WTC11 (cell line): Measurements from ENCODE around the gene DAAM2. TPM values are rescaled to one million over a fixed set of nuclear protein-coding genes. Genes with fewer than 3 reads are reported as not detected.

Experiments
- ATAC-seq: fragments of 200-7000 bp; cut with Tn5 transposase; 2 replicates; pipeline ENCODE4 v1.10.0; 2021; ENCODE audit warnings: mild to moderate bottlenecking, moderate library complexity
- CTCF ChIA-PET: fragments of 300-600 bp; sonication (Branson Sonifier 250); formaldehyde crosslinking; loops from one replicate; lab custom pipeline; 2021; ENCODE audit warnings: antibody characterized with exemption; lab: Charles Lee
- POLR2A ChIA-PET: fragments of 350-600 bp; sonication (Branson Sonifier 250); formaldehyde crosslinking; loops from one replicate; lab custom pipeline; 2021; ENCODE audit warnings: antibody characterized with exemption; lab: Charles Lee
- DNase-seq: peaks from one replicate; pipeline ENCODE4 v3.0.0; 2021; ENCODE audit warnings: low spot score
- H3K27ac Mint-ChIP-seq: 2 replicates; pipeline ENCODE4 v1.8.0; 2021; ENCODE audit warnings: mixed read lengths
- H3K27me3 Mint-ChIP-seq: 2 replicates; pipeline ENCODE4 v1.8.0; 2021; ENCODE audit warnings: low read depth, mild to moderate bottlenecking, moderate library complexity, mixed read lengths
- H3K36me3 Mint-ChIP-seq: 2 replicates; pipeline ENCODE4 v1.8.0; 2021; ENCODE audit warnings: mixed read lengths
- H3K4me1 Mint-ChIP-seq: 2 replicates; pipeline ENCODE4 v1.8.0; 2022; ENCODE audit warnings: mixed read lengths
- H3K4me3 Mint-ChIP-seq: 2 replicates; pipeline ENCODE4 v1.8.0; 2021; ENCODE audit warnings: mild to moderate bottlenecking, moderate library complexity, mixed read lengths
- H3K9me3 Mint-ChIP-seq: 2 replicates; pipeline ENCODE4 v1.8.0; 2021; ENCODE audit warnings: mixed read lengths
- EMX1 ChIP-seq: fragments of 250-450 bp; sonication (Bioruptor Pico); IDR thresholded peaks from 2 replicates; pipeline ENCODE4 v1.8.0; 2021; ENCODE audit warnings: mild to moderate bottlenecking
- ERG ChIP-seq: fragments of 250-450 bp; sonication (Bioruptor Pico); IDR thresholded peaks from 2 replicates; pipeline ENCODE4 v1.8.0; 2021; ENCODE audit warnings: mild to moderate bottlenecking
- GABPB1 ChIP-seq: sonication (generic); formaldehyde crosslinking; IDR thresholded peaks from 2 replicates; pipeline ENCODE4 v1.8.1; 2023; ENCODE audit warnings: mild to moderate bottlenecking, missing genetic modification reagents
- IRF1 ChIP-seq: sonication (generic); formaldehyde crosslinking; IDR thresholded peaks from 2 replicates; pipeline ENCODE4 v1.8.0; 2023; ENCODE audit warnings: missing genetic modification reagents
- NFATC4 ChIP-seq: fragments of 250-450 bp; sonication (Bioruptor Pico); IDR thresholded peaks from 2 replicates; pipeline ENCODE4 v1.9.0; 2021; ENCODE audit warnings: mild to moderate bottlenecking
- NR2C2 ChIP-seq: sonication (generic); formaldehyde crosslinking; IDR thresholded peaks from 2 replicates; pipeline ENCODE4 v1.8.0; 2022; ENCODE audit warnings: mild to moderate bottlenecking, missing genetic modification reagents
- OVOL2 ChIP-seq: fragments of 250-450 bp; sonication (Bioruptor Pico); IDR thresholded peaks from 2 replicates; pipeline ENCODE4 v1.9.0; 2021; ENCODE audit warnings: mild to moderate bottlenecking, borderline replicate concordance
- PRDM15 ChIP-seq: sonication (generic); formaldehyde crosslinking; IDR thresholded peaks from 2 replicates; pipeline ENCODE4 v1.8.0; 2022; ENCODE audit warnings: missing genetic modification reagents
- SMAD4 ChIP-seq: sonication (generic); formaldehyde crosslinking; IDR thresholded peaks from 2 replicates; pipeline ENCODE4 v1.8.0; 2022; ENCODE audit warnings: mild to moderate bottlenecking, missing genetic modification reagents
- SP1 ChIP-seq: sonication (generic); formaldehyde crosslinking; conservative IDR thresholded peaks from 2 replicates; pipeline ENCODE4 v1.8.1; 2022; ENCODE audit warnings: missing genetic modification reagents
- TEAD4 ChIP-seq: sonication (generic); formaldehyde crosslinking; IDR thresholded peaks from 2 replicates; pipeline ENCODE4 v1.8.0; 2022; ENCODE audit warnings: mild to moderate bottlenecking, missing genetic modification reagents
- ZBTB43 ChIP-seq: sonication (generic); formaldehyde crosslinking; IDR thresholded peaks from 2 replicates; pipeline ENCODE4 v1.8.1; 2023; ENCODE audit warnings: mild to moderate bottlenecking, missing genetic modification reagents
- ZMAT4 ChIP-seq: fragments of 250-450 bp; sonication (Bioruptor Pico); IDR thresholded peaks from 2 replicates; pipeline ENCODE4 v1.9.0; 2021; ENCODE audit warnings: mild to moderate bottlenecking
- ZNF121 ChIP-seq: sonication (generic); formaldehyde crosslinking; IDR thresholded peaks from 2 replicates; pipeline ENCODE4 v1.8.0; 2023; ENCODE audit warnings: missing genetic modification reagents
- ZNF219 ChIP-seq: sonication (generic); formaldehyde crosslinking; IDR thresholded peaks from 2 replicates; pipeline ENCODE4 v1.8.0; 2023; ENCODE audit warnings: missing genetic modification reagents, mild to moderate bottlenecking, borderline replicate concordance
- ZNF423 ChIP-seq: fragments of 250-450 bp; sonication (Bioruptor Pico); IDR thresholded peaks from 2 replicates; pipeline ENCODE4 v2.1.2; 2022; ENCODE audit warnings: mild to moderate bottlenecking, moderate library complexity
- ZNF671 ChIP-seq: fragments of 250-450 bp; sonication (Bioruptor Pico); IDR thresholded peaks from 2 replicates; pipeline ENCODE4 v1.8.0; 2021; ENCODE audit warnings: mild to moderate bottlenecking
- total RNA-seq: library from RNA; stranded (reverse); gene quantifications from 3 replicates; pipeline ENCODE4 v1.2.3, GENCODE V29; 2021
- TF ChIP-seq, protein P1 (sequence below): fragments of 250-450 bp; sonication (Bioruptor Pico); IDR thresholded peaks from 2 replicates; pipeline ENCODE4 v1.9.0; 2021; ENCODE audit warnings: mild to moderate bottlenecking, borderline replicate concordance
- TF ChIP-seq, protein P2 (sequence below): sonication (generic); formaldehyde crosslinking; IDR thresholded peaks from 2 replicates; pipeline ENCODE4 v1.8.1; 2023; ENCODE audit warnings: mild to moderate bottlenecking, missing genetic modification reagents, moderate library complexity

DAAM2 gene
- total RNA-seq, 1 experiment from 2014 or later = 2.0 TPM

DNA sequence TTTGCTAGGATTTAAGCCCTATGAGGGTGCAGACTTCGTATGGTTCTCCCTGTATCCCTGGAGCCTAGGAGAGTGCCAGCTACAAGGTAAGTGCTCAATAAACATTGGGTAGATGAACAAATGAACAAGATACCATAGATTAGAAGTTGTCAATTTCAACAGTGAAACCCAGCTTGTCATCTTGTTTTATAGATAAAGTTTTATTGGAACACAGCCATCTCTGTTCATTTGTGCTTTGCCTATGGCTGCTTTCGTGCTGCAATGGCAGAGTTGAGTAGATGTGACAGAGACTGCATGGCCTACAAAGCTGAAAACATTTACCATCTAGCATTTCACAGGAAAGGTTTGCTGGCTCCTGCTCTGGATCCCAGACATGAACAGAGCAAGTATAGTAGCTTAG, 5.6 kb downstream of the DAAM2 start:
- Mint-ChIP-seq H3K4me1 (peaks cover 17% of the 10 kb centered on the region), H3K4me3 (no peak overlapping the region), H3K9me3 (no peaks in the 10 kb centered on the region), H3K27ac (no peak overlapping the region), H3K27me3 (peaks cover 19% of the 10 kb centered on the region), H3K36me3 (no peaks in the 10 kb centered on the region)
- CTCF ChIA-PET = no interaction called here
- no peak for ATAC-seq
- TF ChIP-seq, protein P1, sequence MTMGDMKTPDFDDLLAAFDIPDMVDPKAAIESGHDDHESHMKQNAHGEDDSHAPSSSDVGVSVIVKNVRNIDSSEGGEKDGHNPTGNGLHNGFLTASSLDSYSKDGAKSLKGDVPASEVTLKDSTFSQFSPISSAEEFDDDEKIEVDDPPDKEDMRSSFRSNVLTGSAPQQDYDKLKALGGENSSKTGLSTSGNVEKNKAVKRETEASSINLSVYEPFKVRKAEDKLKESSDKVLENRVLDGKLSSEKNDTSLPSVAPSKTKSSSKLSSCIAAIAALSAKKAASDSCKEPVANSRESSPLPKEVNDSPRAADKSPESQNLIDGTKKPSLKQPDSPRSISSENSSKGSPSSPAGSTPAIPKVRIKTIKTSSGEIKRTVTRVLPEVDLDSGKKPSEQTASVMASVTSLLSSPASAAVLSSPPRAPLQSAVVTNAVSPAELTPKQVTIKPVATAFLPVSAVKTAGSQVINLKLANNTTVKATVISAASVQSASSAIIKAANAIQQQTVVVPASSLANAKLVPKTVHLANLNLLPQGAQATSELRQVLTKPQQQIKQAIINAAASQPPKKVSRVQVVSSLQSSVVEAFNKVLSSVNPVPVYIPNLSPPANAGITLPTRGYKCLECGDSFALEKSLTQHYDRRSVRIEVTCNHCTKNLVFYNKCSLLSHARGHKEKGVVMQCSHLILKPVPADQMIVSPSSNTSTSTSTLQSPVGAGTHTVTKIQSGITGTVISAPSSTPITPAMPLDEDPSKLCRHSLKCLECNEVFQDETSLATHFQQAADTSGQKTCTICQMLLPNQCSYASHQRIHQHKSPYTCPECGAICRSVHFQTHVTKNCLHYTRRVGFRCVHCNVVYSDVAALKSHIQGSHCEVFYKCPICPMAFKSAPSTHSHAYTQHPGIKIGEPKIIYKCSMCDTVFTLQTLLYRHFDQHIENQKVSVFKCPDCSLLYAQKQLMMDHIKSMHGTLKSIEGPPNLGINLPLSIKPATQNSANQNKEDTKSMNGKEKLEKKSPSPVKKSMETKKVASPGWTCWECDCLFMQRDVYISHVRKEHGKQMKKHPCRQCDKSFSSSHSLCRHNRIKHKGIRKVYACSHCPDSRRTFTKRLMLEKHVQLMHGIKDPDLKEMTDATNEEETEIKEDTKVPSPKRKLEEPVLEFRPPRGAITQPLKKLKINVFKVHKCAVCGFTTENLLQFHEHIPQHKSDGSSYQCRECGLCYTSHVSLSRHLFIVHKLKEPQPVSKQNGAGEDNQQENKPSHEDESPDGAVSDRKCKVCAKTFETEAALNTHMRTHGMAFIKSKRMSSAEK (CRISPR knock-in tag) = no peak
- TF ChIP-seq NFATC4 = no peak
- TF ChIP-seq NR2C2 (CRISPR knock-in tag) = no peak
- no peak for TF ChIP-seq OVOL2 (CRISPR knock-in tag)
- no peak for TF ChIP-seq ZNF121 (CRISPR knock-in tag)
- TF ChIP-seq IRF1 (CRISPR knock-in tag) = no peak
- TF ChIP-seq GABPB1 = no peak
- no peak for TF ChIP-seq ZNF219 (CRISPR knock-in tag)
- no peak for TF ChIP-seq TEAD4 (CRISPR knock-in tag)
- TF ChIP-seq SMAD4 (CRISPR knock-in tag) = no peak
- TF ChIP-seq, protein P2, sequence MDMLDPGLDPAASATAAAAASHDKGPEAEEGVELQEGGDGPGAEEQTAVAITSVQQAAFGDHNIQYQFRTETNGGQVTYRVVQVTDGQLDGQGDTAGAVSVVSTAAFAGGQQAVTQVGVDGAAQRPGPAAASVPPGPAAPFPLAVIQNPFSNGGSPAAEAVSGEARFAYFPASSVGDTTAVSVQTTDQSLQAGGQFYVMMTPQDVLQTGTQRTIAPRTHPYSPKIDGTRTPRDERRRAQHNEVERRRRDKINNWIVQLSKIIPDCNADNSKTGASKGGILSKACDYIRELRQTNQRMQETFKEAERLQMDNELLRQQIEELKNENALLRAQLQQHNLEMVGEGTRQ (CRISPR knock-in tag) = no peak
- TF ChIP-seq EMX1 (CRISPR knock-in tag) = no peak
- DNase-seq = no peak
- POLR2A ChIA-PET = no interaction called here

GRCh38 chr6:39800034-39801032, 8.2 kb downstream of the DAAM2 start:
- H3K27ac Mint-ChIP-seq = no peak overlapping the region
- ATAC-seq (no peak), DNase-seq (no peak)
- ChIA-PET POLR2A (no interaction called here), CTCF (interaction anchor here (1.2 to 1.3 kb wide), 2 partner anchors 9 to 91 kb away, joined by 3 read pairs; partner anchors contain the start of gene DAAM2)
- H3K4me1 Mint-ChIP-seq = no peaks in the 10 kb centered on the region
- no peak overlapping the region for H3K4me3 Mint-ChIP-seq
- no peaks in the 10 kb centered on the region for H3K27me3 Mint-ChIP-seq
- no peaks in the 10 kb centered on the region for H3K9me3 Mint-ChIP-seq
- H3K36me3 Mint-ChIP-seq = no peaks in the 10 kb centered on the region
- TF ChIP-seq ZNF671 (CRISPR knock-in tag) (no peak), SP1 (no peak), ZNF423 (CRISPR knock-in tag) (no peak), ZMAT4 (CRISPR knock-in tag) (no peak), PRDM15 (CRISPR knock-in tag) (no peak), ZBTB43 (CRISPR knock-in tag) (no peak), ERG (CRISPR knock-in tag) (no peak), IRF1 (CRISPR knock-in tag) (no peak)
